ENCODE data around the gene RAPGEF4.
A peak's percentile ranks its signal among the peaks of the same experiment; 100 is the strongest.

RAPGEF4 gene

GRCh38 chr2:172812158-172812744, 76.6 kb downstream of the RAPGEF4 start:
- Histone ChIP-seq H3K36me3 (ENCODE audit: control insufficient read depth in 1 of 2, insufficient read depth in 2 of 2, low read length in 2 of 2) (no peaks in the 10 kb centered on the region), H3K9me3 (ENCODE audit: insufficient read depth, low read depth, low read length) (no peaks in the 10 kb centered on the region), H3K27me3 (ENCODE audit: insufficient read depth, low read length) (no peaks in the 10 kb centered on the region), H2BK120ac (ENCODE audit: insufficient read depth, low read length, poor library complexity) (no peak overlapping the region), H3K14ac (ENCODE audit: low read length) (no peak overlapping the region), H3K9ac (ENCODE audit: low read length) (no peak overlapping the region), H3K4me1 (ENCODE audit: control insufficient read depth in 1 of 2, insufficient read depth in 2 of 2, low read length in 2 of 2) (no peaks in the 10 kb centered on the region), H3K79me1 (ENCODE audit: low read length) (no peaks in the 10 kb centered on the region), H3K4me3 (ENCODE audit: low read depth, low read length) (no peak overlapping the region), H2BK5ac (ENCODE audit: low read depth, low read length, poor library complexity) (no peak overlapping the region), H3K18ac (ENCODE audit: low read length) (no peak overlapping the region), H3K79me2 (ENCODE audit: control insufficient read depth, insufficient read depth, low read length, poor library complexity) (no peaks in the 10 kb centered on the region), H2AK5ac (ENCODE audit: low read length) (no peak overlapping the region), H3K4ac (ENCODE audit: low read depth, low read length) (no peak overlapping the region), H4K12ac (ENCODE audit: low read depth, low read length) (no peak overlapping the region), H2BK12ac (ENCODE audit: low read length) (no peak overlapping the region), H2AFZ (ENCODE audit: insufficient read depth, low read length, poor library complexity) (no peak overlapping the region), H4K8ac (ENCODE audit: low read depth, low read length) (no peak overlapping the region), H3K4me2 (ENCODE audit: low read length) (no peak overlapping the region), H3K27ac (ENCODE audit: low read depth, low read length) (no peak overlapping the region), H3K23ac (ENCODE audit: low read length) (no peak overlapping the region), H4K91ac (ENCODE audit: low read depth, low read length) (no peak overlapping the region)
- no peak for DNase-seq
- no CpG with 5 or more reads among the region's 7 CpGs for WGBS (ENCODE audit: extremely low coverage, insufficient coverage, insufficient read length)

- Histone ChIP-seq H3K18ac (ENCODE audit: low read length) (no peak overlapping the region), H3K4me3 (ENCODE audit: low read depth, low read length) (no peak overlapping the region), H4K12ac (ENCODE audit: low read depth, low read length) (no peak overlapping the region), H2BK120ac (ENCODE audit: insufficient read depth, low read length, poor library complexity) (no peak overlapping the region), H2BK5ac (ENCODE audit: low read depth, low read length, poor library complexity) (no peak overlapping the region), H3K9ac (ENCODE audit: low read length) (no peak overlapping the region), H3K36me3 (ENCODE audit: control insufficient read depth in 1 of 2, insufficient read depth in 2 of 2, low read length in 2 of 2) (no peaks in the 10 kb centered on the region), H3K27ac (ENCODE audit: low read depth, low read length) (no peak overlapping the region), H2BK12ac (ENCODE audit: low read length) (no peak overlapping the region), H4K8ac (ENCODE audit: low read depth, low read length) (no peak overlapping the region), H3K79me2 (ENCODE audit: control insufficient read depth, insufficient read depth, low read length, poor library complexity) (no peaks in the 10 kb centered on the region), H3K14ac (ENCODE audit: low read length) (no peak overlapping the region), H3K79me1 (ENCODE audit: low read length) (no peaks in the 10 kb centered on the region), H3K23ac (ENCODE audit: low read length) (no peak overlapping the region), H3K27me3 (ENCODE audit: insufficient read depth, low read length) (no peaks in the 10 kb centered on the region), H3K4ac (ENCODE audit: low read depth, low read length) (no peak overlapping the region), H3K4me1 (ENCODE audit: control insufficient read depth in 1 of 2, insufficient read depth in 2 of 2, low read length in 2 of 2) (no peaks in the 10 kb centered on the region), H3K9me3 (ENCODE audit: insufficient read depth, low read depth, low read length) (no peaks in the 10 kb centered on the region), H4K91ac (ENCODE audit: low read depth, low read length) (no peak overlapping the region), H2AK5ac (ENCODE audit: low read length) (no peak overlapping the region), H3K4me2 (ENCODE audit: low read length) (no peak overlapping the region), H2AFZ (ENCODE audit: insufficient read depth, low read length, poor library complexity) (no peak overlapping the region)
- WGBS (ENCODE audit: extremely low coverage, insufficient coverage, insufficient read length): no CpG with 5 or more reads among the region's 4 CpGs
- DNase-seq: peak in 1 of 2 donors; percentile 64
Observed at GRCh38 chr2:172813314-172813888, 77.8 kb downstream of the RAPGEF4 start.

- no peak overlapping the region for H3K14ac ChIP-seq (ENCODE audit: low read length)
- no peaks in the 10 kb centered on the region for H3K36me3 ChIP-seq (ENCODE audit: control insufficient read depth in 1 of 2, insufficient read depth in 2 of 2, low read length in 2 of 2)
- no peak overlapping the region for H3K4ac ChIP-seq (ENCODE audit: low read depth, low read length)
- no peak overlapping the region for H3K9ac ChIP-seq (ENCODE audit: low read length)
- no peak overlapping the region for H2BK120ac ChIP-seq (ENCODE audit: insufficient read depth, low read length, poor library complexity)
- H3K18ac ChIP-seq (ENCODE audit: low read length): no peak overlapping the region
- H3K79me1 ChIP-seq (ENCODE audit: low read length): no peaks in the 10 kb centered on the region
- WGBS (ENCODE audit: extremely low coverage, insufficient coverage, insufficient read length): no CpG with 5 or more reads among the region's 1 CpG
- no peaks in the 10 kb centered on the region for H3K9me3 ChIP-seq (ENCODE audit: insufficient read depth, low read depth, low read length)
- no peaks in the 10 kb centered on the region for H3K27me3 ChIP-seq (ENCODE audit: insufficient read depth, low read length)
- H3K4me3 ChIP-seq (ENCODE audit: low read depth, low read length): no peak overlapping the region
- H3K4me1 ChIP-seq (ENCODE audit: control insufficient read depth in 1 of 2, insufficient read depth in 2 of 2, low read length in 2 of 2): no peaks in the 10 kb centered on the region
- H3K79me2 ChIP-seq (ENCODE audit: control insufficient read depth, insufficient read depth, low read length, poor library complexity): no peaks in the 10 kb centered on the region
- H4K12ac ChIP-seq (ENCODE audit: low read depth, low read length): no peak overlapping the region
- H3K4me2 ChIP-seq (ENCODE audit: low read length): no peak overlapping the region
- no peak overlapping the region for H2BK5ac ChIP-seq (ENCODE audit: low read depth, low read length, poor library complexity)
- no peak for DNase-seq
- H2BK12ac ChIP-seq (ENCODE audit: low read length): no peak overlapping the region
- H4K8ac ChIP-seq (ENCODE audit: low read depth, low read length): no peak overlapping the region
- no peak overlapping the region for H4K91ac ChIP-seq (ENCODE audit: low read depth, low read length)
- no peak overlapping the region for H3K27ac ChIP-seq (ENCODE audit: low read depth, low read length)
- H2AFZ ChIP-seq (ENCODE audit: insufficient read depth, low read length, poor library complexity): no peak overlapping the region
- H2AK5ac ChIP-seq (ENCODE audit: low read length): no peak overlapping the region
- no peak overlapping the region for H3K23ac ChIP-seq (ENCODE audit: low read length)
Observed at GRCh38 chr2:172817411-172817810, 81.8 kb downstream of the RAPGEF4 start.

GRCh38 chr2:172819943-172820342, 84.3 kb downstream of the RAPGEF4 start:
- Histone ChIP-seq H3K23ac (ENCODE audit: low read length) (no peak overlapping the region), H3K18ac (ENCODE audit: low read length) (no peak overlapping the region)

More at GRCh38 chr2:172819943-172820342, 84.3 kb downstream of the RAPGEF4 start:
- Histone ChIP-seq H3K4me3 (ENCODE audit: low read depth, low read length) (no peak overlapping the region), H2AFZ (ENCODE audit: insufficient read depth, low read length, poor library complexity) (no peak overlapping the region), H3K14ac (ENCODE audit: low read length) (no peak overlapping the region), H3K27ac (ENCODE audit: low read depth, low read length) (no peak overlapping the region), H3K9me3 (ENCODE audit: insufficient read depth, low read depth, low read length) (no peaks in the 10 kb centered on the region), H2AK5ac (ENCODE audit: low read length) (no peak overlapping the region), H2BK12ac (ENCODE audit: low read length) (no peak overlapping the region), H3K4me2 (ENCODE audit: low read length) (no peak overlapping the region), H3K9ac (ENCODE audit: low read length) (no peak overlapping the region), H3K79me2 (ENCODE audit: control insufficient read depth, insufficient read depth, low read length, poor library complexity) (no peaks in the 10 kb centered on the region), H3K4me1 (ENCODE audit: control insufficient read depth in 1 of 2, insufficient read depth in 2 of 2, low read length in 2 of 2) (peaks cover 4% of the 10 kb centered on the region in 2 experiments), H3K27me3 (ENCODE audit: insufficient read depth, low read length) (no peaks in the 10 kb centered on the region), H3K79me1 (ENCODE audit: low read length) (no peaks in the 10 kb centered on the region), H4K91ac (ENCODE audit: low read depth, low read length) (no peak overlapping the region), H2BK5ac (ENCODE audit: low read depth, low read length, poor library complexity) (no peak overlapping the region), H3K4ac (ENCODE audit: low read depth, low read length) (no peak overlapping the region), H4K8ac (ENCODE audit: low read depth, low read length) (no peak overlapping the region), H4K12ac (ENCODE audit: low read depth, low read length) (no peak overlapping the region), H3K36me3 (ENCODE audit: control insufficient read depth in 1 of 2, insufficient read depth in 2 of 2, low read length in 2 of 2) (no peaks in the 10 kb centered on the region), H2BK120ac (ENCODE audit: insufficient read depth, low read length, poor library complexity) (no peak overlapping the region)
- DNase-seq: no peak

Measured in trophoblast cell (in vitro differentiated cells and primary cell).